Fibroblast of lung (primary cell): ENCODE data around the gene PRKAG2.

ENCODE experiments used
- EZH2 ChIP-seq: IDR thresholded peaks from 2 replicates; pipeline ENCODE4 v1.5.1; 2012; ENCODE audit warnings: low read length, control low read depth, mild to moderate bottlenecking; ENCODE audit errors: missing control alignments
- TF ChIP-seq, protein P1 (sequence below), 2 donors: IDR thresholded peaks in 1 of 2; conservative IDR thresholded peaks in 1 of 2; 1 replicate in 1 of 2; 2 replicates in 1 of 2; pipeline ENCODE4 v1.5.1; 2011 to 2012; ENCODE audit warnings: low read length in 2 of 2, control low read depth in 1 of 2, inconsistent platforms in 1 of 2, low read depth in 1 of 2, mild to moderate bottlenecking in 1 of 2

DNA sequence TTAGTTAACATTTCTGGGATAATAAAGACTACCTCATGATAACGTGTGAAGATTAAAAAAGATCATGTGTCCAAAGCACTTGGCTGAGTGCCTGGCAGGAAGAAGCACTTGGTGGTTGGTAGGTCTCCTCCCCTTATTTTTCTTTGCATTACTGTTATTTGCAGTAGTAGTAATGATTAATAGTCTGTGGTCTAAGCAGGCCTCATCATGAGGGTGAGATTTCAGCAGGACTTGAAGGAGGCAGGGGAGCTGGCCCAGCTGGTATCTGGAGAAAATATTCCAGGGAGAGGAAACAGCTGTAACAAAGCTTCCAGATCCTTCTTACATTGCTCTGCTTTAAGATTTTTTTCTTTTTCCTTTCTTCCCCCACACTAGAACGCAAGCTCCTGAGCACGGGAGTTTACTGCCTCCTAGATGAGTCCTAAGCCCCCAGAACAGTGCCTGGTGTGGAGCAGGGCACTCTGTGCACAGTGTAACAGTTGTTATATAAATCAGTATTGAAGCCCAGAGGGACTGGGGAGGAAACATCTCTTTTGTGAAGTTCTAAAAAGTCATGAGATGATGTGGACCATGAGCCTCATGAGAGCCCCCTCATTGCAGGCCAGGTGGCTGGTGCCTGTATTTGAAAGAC lies 326.1 kb downstream of the PRKAG2 start:
- TF ChIP-seq, protein P1, sequence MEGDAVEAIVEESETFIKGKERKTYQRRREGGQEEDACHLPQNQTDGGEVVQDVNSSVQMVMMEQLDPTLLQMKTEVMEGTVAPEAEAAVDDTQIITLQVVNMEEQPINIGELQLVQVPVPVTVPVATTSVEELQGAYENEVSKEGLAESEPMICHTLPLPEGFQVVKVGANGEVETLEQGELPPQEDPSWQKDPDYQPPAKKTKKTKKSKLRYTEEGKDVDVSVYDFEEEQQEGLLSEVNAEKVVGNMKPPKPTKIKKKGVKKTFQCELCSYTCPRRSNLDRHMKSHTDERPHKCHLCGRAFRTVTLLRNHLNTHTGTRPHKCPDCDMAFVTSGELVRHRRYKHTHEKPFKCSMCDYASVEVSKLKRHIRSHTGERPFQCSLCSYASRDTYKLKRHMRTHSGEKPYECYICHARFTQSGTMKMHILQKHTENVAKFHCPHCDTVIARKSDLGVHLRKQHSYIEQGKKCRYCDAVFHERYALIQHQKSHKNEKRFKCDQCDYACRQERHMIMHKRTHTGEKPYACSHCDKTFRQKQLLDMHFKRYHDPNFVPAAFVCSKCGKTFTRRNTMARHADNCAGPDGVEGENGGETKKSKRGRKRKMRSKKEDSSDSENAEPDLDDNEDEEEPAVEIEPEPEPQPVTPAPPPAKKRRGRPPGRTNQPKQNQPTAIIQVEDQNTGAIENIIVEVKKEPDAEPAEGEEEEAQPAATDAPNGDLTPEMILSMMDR (conservative IDR thresholded peaks at IDR 0.05 in 1 of 2, IDR thresholded peaks at IDR 0.05 in 1 of 2; ENCODE audit: low read depth in 1 of 2, low read length in 2 of 2): no peak
- no peak for TF ChIP-seq EZH2
